Left hindlimb (tissue), 1 donor: ENCODE results near the gene RUFY3.
"Not testable (repeated sequence)": the region's sequence is repeated elsewhere in the genome, so short reads cannot be mapped to it uniquely, and the experiment has no call there.

Experiments used
- DNase-seq: peaks from one replicate; pipeline ENCODE4 v3.0.0-alpha.2; 2018

RUFY3 gene

DNA sequence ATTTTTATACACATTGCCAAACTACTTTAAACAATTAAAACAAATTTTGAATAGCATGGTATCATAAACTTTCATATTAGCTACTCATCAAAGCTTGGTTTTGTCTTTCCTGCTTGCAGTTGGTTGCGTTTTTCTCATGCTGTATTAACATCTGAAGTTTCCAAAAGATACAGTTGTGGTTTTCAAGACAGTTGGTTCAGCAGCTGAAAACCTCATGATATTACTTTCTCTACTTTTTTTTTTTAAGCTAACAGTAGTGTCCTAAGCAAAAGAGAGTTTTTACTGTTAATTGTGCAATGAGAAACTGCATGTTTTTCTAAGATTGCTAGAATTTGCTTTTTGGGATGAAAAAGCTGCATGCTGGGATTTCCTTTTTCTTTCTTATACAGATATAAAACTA is 15.2 kb downstream of the RUFY3 start:
- DNase-seq: no peak

DNA sequence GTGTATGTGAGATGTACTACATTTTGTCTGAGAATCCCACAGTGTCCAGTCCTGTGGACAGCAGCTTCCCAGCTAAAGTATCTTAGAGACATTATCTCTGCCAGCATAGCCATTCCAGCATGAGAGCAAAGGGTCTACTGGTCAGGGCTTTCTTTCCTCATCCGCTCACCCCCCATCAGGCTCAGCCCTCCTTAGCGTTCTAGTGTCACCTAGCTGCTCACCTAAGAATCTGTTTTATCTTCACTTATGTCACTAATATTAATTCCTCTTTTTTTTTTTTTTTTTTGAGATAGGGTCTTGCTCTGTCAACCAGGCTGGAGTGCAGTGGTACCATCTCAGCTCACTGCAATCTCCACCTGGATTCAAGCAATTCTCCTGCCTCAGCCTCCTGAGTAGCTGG is 15.6 kb downstream of the RUFY3 start:
- DNase-seq: no peak

DNA sequence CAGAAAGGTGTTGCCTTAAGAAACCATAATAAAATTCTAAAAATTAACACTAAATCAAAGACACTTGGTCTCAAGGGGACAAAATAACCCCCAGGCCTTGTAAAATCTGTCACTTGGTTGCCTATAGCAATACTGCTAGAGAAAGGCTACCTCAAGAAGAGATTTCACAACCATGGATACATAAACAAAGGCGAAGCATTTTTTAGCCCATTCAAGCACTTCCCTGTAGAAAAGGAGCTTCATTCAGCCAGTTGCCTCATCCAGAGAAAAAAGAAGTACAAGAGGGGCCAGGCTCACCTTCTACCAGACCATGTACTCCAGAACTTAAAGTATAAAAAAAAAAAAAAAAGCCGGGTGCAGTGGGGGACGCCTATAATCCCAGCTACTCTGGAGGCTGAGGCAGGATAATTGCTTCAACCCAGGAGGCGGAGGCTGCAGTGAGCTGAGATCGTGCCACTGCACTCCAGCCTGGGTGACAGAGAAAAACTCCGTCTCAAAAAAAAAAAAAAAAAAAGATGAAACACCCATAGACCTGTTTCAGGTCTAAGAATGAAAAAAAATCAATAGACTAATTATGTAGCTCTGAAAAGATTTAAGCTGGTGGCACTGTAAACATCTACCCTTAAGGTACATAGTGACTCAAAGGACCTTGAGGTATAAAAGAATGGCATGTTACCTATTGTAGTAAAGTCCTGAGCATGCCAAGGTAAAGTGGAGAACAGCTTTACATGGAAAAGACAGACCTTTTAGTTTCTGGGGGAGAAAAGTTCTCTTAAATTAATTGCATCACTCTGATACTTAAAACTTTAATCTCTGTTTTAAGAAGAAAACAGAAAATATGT is 18.0 kb downstream of the RUFY3 start:
- DNase-seq: no peak

DNA sequence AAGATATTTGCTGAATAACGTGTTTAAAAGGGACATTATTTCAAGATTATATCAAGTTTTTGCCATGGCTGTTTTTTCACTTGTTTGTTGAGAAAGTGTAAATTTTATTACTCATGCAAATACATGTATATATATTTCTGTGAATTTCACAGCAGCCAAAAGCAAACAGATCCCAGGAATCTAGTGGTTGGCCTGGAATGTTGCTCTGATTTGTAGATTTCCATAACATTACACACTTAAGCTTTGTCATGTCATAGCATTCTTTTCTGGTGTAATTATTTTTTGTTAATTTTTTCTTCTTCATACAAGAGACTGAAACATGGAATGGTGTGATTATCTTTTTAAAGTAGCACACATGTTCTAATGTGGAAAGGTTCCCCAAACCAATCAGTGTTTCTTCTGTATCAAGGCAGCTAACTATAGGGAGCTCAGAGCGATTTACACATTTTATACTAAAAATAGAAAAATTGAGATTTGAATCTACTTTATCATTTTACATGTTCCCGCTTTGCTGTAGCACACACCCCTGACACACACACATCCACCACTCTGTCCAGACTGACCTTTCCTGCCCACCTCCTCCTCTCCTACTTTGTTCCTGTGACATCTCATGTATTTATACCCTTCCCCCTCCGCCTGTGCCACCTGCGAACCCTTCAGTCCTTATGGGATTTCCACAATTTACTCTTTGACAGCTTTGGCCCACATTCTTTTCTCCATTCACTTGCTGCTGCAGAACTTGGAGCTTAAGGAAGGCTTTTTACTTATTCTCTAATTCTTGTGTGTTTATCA is 20.3 kb downstream of the RUFY3 start:
- DNase-seq: no peak

DNA sequence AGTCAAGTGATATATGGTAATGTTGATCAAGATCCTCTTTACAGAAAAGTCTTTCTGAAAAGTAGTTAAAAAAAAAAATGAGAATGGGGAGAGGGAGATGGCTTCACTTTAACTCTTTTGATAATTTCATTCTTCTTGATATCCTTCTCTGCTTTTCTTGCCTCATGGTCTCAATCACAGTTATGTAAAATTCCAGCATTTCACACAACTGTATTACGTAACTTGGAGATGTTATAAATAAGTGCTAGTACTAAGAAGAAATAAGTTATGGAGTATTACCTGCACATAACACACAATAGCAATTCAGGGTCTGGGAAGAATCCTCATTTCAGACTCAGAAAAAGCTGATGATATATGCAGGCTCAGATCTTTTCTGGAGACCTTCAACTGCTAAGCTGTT is 22.0 kb downstream of the RUFY3 start:
- no peak for DNase-seq

DNA sequence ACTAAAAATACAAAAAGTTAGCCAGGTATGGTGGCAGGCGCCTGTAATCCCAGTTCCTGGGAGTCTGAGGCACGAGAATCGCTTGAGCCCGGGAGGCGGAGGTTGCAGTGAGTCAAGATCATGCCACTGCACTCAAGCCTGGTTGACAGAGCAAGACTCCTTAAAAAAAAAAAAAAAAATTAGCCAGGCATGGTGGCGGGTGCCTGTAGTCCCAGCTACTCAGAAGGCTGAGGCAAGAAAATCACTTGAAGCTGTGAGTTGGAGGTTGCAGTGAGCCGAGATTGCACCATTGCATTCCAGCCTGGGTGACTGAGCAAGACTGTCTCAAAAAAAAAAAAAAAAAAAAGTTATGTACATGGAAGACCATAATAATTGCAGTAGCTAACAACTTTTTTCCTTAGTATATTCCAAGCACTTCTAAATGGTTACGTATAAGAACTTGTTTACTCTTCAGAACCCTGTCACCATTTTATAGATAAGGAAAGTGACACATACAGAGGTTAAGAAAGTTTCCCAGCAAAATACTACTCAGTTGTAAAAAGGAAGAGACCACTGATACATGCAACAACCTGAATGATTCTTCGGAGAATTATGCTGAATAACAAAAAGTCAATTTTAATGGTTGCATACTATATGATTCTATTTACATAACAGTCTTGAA is 24.5 kb downstream of the RUFY3 start:
- DNase-seq: no peak

DNA sequence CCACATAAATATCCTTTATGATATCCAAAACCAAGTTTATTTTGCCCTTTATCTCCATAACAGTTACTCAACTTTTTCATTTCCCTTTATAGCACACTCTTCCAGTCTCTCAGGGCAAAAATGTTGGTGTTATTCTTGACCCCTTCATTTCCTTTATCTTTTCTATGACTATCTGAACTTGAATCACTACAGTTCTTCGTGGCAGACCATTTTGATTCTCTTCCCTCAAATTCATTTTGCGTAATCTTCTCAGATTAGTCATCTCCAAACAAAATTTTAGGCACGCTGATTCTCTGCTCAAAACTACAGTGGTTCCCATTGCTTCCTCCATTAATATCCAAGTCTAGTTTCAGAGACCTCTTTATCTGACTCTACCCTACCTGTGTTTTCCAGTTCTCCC is 26.1 kb downstream of the RUFY3 start:
- no peak for DNase-seq

DNA sequence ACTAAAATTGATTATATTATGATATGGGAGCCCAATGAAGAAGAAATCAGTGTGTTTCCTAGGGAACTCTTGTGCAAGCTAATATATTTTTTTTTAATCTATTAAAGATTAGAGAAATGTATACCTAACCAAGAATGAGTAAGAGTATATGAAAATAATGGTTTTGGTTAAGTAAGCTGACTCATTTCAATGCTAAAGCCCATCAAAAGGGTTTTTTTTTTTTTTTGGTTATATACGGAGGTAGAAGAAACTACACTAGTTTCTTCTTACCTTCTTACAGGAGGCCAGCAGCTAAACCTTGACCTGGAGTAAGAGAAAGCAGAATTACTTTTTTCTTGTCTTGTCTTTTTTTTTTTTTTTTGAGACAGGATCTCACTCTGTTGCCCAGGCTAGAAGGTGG is 27.5 kb downstream of the RUFY3 start:
- DNase-seq: no peak

DNA sequence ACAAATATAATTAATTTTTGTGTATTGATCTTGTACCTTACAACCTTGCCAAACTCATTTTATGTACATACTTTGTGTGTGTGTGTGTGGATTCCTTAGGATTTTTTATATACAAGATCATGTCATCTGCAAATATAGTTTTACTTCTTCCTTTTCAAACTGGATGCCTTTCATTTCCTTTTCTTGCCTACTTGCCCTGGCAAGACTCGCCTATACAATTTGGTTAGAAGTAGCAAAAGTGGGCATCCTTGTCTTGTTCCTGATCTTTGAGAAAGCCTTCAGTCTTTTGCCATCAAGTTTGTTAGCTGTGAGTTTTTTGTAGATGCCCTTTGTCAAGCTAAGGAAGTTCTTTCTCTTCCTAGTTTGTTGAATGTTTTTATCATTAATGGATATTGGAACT is 30.5 kb downstream of the RUFY3 start:
- DNase-seq: no peak

DNA sequence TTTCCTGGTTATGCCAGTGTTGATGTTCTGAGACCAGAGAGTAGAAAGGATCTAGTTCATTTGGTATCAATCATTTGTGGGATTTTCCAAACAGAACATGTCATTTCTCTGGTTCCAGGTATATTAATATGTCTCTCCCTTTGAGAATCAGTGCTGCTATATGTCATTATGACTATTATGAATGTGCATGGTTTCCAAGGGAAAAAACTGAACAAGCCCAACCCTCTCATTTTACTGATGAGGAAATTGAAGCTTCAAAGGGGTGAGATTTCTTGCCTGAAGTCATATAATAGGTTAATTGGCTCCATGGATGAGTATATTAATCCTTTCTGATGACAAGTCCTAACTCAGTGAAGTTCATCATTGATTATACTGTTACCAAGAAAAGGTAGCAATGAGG is 31.9 kb downstream of the RUFY3 start:
- no peak for DNase-seq

DNA sequence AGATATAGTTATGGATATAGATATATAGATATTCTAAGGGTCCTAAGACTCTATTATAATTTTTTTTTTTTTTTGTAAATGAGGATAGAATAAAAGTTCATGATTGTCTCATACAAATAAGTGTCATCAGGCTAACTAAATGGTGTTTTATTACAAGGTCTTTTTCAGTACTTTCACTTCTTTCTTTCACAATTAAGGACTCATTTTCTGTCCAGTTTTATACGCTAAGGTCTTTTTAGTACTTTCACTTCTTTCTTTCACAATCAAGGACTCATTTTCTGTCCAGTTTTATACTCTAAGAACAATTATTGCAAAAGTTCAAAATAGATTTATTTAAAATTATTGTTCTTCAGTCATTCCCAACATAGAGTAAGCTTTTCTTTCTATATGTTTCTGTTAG is 32.7 kb downstream of the RUFY3 start:
- no peak for DNase-seq

DNA sequence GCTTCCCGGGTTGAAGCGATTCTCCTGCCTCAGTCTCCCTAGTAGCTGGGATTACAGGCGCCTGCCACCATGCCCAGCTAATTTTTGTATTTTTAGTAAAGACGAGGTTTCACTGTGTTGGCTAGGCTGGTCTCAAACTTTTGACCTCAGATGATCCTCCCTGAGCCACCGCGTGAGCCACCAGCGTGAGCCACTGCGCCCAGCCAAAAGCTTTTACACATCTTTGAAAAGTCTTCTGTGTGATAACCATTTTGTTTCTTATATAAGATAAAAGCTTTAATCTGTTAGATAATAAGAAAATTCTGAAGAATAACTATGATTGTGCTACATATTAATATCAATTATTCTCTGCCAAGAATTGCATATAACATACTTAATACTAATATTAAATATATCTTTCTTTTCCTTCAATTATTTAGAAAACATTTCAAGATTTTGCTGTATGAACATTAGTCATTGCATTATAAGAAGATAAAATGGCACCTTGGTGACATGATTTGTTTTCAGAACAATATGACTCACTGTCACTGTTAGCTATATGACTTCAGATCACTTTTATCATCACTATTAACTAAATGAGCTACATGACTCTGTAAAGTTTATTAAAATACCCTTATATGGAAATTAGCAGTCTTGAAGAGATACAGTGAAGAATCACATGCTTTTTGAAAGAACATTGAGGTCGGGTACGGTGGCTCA is 33.4 kb downstream of the RUFY3 start:
- DNase-seq: no peak

DNA sequence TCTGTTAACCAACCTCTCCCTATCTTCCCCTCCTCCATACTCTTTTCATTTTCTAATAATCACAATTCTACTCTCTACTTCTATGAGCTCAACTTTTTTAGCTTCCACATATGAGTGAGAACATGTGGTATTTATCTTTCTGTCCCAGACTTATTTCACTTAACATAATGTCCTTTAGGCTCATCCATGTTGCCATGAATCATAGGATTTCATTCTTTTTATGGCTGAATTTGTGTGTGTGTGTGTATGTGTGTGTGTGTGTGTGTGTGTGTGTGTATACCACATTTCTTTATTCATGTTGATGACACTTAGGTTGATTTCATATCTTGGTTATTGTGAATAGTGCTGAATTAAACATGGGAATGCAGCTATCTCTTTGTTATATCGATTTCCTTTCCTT is 37.4 kb downstream of the RUFY3 start:
- DNase-seq: no peak

DNA sequence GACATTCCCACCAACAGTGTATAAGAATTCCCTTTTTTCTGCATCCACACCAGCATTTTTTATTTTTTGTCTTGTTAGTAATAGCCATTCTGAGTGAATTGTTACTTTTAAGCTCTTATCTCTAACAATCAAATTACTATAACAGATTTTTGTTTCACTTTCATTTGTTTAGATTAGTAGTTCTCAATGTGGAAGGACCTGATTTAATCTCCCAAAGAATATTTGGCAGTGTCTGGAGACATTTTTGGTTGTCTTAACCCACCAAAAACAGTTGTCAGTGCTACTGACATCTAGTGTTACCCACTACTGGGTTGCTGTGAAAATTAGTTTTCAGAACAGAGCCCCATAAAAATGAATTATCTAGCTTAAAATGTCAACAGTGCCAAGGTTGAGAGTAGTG is 37.9 kb downstream of the RUFY3 start:
- no peak for DNase-seq

DNA sequence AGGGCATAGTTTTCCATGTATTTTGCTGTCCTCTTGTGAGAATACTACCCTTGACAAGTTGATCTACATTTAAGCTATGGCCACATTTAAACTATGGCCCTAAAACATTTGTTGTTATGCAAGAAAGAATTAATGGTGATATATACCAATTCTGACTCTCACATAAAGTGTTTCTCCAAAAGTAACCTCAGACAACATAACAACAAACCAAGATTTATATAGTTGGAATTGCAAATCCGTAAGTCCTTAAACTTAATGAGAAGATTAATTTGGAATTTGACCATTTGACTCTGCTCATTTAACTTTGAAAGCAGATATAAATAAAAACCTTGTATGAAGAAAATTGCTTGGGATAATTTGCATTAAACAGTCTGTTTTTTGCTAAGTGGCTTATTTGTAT is 38.9 kb downstream of the RUFY3 start:
- DNase-seq: no peak

DNA sequence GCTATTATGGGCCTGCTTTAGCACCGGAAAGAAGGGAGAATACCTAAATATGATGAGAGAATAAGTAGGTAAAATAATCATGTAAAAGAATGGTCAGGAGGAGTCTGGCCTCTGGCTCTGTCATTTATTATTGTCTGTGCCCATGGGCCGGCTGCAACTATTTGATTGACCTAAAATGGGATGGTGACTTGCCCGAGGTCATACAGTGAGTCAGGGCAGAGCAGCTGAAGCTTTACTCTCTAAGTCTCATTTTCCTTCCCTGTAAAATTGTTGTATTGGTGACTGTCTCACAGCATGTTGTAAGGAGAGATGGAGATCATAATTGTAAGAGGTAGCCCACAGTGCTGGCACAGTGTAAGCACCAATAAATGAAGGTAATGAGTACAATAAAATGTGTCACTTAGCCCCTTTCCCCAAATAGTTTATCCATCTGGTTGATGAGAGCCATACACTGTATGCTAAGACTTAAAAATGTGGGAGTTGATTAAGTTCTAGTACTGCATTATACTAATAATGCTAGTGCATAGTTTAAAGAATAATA is 39.6 kb downstream of the RUFY3 start:
- no peak for DNase-seq

DNA sequence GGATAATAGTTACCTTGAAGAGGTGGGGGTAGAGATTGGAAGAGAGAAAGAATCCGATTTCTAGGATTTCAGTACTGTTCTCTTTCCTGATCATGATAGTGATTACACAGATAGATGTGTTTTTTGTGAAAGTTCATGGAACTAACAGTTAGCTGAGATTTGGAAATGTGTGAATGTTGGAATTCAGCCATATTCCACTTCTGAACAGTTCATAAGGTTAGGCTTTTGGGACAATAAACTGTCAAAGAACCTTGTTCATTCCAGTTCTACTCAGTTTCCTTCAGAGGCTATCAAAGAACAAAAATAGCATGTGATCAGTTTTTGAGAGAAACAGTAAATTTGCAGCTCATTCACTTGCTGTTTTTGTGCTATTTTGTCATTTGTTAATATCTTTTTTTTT is 43.6 kb downstream of the RUFY3 start:
- DNase-seq: no peak

DNA sequence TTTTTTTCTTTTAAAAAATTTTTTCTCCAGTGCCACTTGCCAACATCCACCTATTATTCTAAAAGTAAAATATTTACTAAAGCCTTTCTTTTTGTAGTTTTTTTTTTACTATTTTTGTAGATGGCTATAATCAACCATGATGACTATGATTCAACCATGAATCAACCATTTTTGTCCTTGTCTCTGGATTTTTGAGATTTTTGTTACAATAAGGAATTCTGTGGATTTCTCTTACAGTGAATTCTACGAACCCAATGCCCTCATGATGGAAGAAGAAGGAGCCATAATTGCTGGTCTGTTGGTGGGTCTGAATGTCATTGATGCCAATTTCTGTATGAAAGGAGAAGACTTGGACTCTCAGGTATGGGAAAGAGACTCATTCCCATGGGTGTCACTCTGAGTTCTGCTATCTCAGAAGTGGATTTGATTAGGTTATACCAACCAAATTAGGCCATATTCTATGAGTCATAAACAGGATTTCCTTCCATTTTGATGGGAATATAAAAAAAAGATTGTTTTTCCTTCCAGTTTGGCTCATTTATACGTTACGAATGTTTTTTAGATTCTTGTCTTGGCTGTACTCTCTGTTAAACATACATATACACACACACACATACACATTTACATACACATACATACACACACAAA is 46.7 kb downstream of the RUFY3 start:
- no peak for DNase-seq

DNA sequence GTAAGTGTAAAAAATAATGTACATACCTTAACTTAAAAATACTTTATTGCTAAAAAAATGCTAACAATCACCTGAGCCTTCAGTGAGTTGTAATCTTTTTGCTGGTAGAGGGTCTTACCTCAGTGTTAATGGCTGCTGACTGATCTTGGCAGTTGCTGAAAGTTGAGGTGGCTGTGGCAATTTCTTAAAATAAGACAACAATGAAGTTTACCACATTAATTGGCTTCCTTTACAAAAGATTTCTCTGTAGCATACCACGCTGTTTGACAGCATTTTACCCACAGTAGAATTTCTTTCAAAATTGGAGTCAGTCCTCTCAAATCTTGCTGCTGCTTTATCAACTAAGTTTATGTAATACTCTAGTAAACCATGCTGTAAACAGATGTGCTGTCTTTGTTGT is 47.6 kb downstream of the RUFY3 start:
- DNase-seq: not testable (repeated sequence)

DNA sequence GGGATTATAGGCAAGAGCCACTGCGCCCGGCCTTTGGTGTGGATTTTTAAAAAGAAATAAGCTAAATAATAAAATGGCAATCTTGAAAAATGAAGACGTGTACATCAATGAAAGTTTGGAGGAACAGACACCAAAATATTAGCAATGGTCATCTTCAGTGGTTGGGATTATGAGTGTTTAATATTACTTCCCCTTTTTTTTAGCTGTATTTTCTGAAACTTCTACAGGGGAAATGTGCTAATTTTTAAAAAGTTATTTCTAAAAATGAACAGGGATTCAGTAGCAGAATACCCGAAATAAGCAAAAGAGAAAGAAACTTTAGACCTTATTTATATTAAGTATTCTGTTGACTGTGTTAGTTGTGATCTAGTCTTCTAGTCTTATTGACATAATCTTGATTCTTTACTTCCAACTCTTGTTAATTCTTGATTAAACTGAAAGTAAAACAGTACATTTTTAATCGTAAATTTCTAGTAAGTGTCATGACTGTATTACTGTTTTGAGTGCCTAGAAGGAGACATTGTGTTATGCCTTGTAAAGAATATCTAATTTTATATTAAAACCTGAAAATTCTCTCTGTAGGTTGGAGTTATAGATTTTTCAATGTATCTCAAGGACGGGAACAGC is 51.3 kb downstream of the RUFY3 start:
- no peak for DNase-seq

DNA sequence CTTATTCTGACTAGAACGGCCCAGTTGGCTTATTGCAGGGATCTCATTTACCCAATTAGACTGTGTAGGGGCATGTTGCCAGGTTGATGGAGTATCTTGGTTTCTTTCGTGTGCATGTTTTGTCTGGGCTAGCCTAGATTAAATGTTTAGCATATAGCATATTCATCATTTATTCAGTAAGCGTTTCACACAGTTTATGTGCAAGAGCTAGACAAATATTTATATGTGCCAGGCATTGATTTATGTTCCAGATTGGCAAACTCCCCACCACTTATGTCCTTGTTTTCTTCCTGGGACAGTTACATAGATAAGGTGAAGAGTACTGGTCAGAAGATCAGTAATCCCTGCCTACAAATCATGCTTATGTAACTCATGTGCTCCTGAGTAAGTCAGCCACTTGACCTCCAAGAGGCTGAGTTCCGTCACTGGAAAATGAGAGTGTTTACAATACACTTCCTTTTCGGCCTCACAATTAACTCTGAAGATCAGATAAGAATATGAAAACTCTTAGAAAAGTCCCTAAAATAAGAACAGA is 57.2 kb downstream of the RUFY3 start:
- DNase-seq: no peak

DNA sequence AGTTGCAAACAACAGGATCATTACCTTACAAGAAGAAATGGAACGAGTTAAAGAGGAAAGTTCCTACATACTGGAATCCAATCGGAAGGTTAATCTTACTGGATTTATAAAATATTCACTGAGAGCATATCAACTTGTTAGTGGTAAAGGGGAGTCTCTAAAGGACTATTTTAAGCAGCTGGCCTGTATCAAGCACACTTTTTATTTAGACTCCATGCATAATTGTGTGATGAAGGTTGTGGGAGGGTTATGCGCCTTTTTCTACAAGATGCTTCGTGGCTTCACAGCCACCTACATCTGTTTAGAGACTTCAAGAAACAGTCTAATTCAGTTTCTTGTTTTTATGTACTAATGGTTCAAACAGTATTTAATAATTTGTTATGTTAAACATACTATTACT is 61.3 kb downstream of the RUFY3 start:
- DNase-seq: no peak
